ENCODE results near the gene YY1.

- TF ChIP-seq EZH2 (IDR thresholded peaks at IDR 0.05) (no peak), CTCF (IDR thresholded peaks at IDR 0.05) (no peak)
Measured at GRCh38 chr14:100297320-100298300, 58.7 kb downstream of the YY1 start.

All from neural progenitor cell (in vitro differentiated cells).